H1 (cell line): ENCODE measurements around the gene CRISPLD2.

Source experiments
- BACH1 ChIP-seq: IDR thresholded peaks from 2 replicates; pipeline ENCODE4 v1.6.1; 2012; ENCODE audit warnings: low read length, improper control_type of control experiment
- EZH2 ChIP-seq: fragments of 200-600 bp; sonication (generic); IDR thresholded peaks from 2 replicates; pipeline ENCODE4 v1.7.1; 2012; ENCODE audit warnings: low read depth, mild to moderate bottlenecking, moderate library complexity, low read length, inconsistent platforms; ENCODE audit not compliant: severe bottlenecking
- GABPA ChIP-seq: IDR thresholded peaks from 2 replicates; pipeline ENCODE4 v1.6.1; 2011; ENCODE audit warnings: mild to moderate bottlenecking, low read length, moderate library complexity, borderline replicate concordance; ENCODE audit not compliant: insufficient read depth
- HDAC2 ChIP-seq, 2 experiments: fragments of 300-600 bp in 1 of 2; sonication (generic) in 1 of 2; IDR thresholded peaks; 2 replicates each; pipeline ENCODE4 v1.6.1; 2011 to 2012; ENCODE audit warnings: low read depth in 2 of 2, low read length in 2 of 2, mild to moderate bottlenecking in 2 of 2, moderate library complexity in 2 of 2, borderline replicate concordance in 1 of 2, inconsistent platforms in 1 of 2
- MAFK ChIP-seq: IDR thresholded peaks from 2 replicates; pipeline ENCODE4 v1.6.1; 2012; ENCODE audit warnings: low read depth, mild to moderate bottlenecking, improper control_type of control experiment, low read length
- POLR2A ChIP-seq, 2 experiments: IDR thresholded peaks; 1 replicate in 1 of 2; 2 replicates in 1 of 2; pipeline ENCODE4 v1.6.1; 2011; ENCODE audit warnings: low read depth in 2 of 2, low read length in 2 of 2, mild to moderate bottlenecking in 2 of 2; ENCODE audit errors: control extremely low read depth in 1 of 2
- POLR2AphosphoS5 ChIP-seq: IDR thresholded peaks from 2 replicates; pipeline ENCODE4 v1.6.1; 2011; ENCODE audit warnings: low read depth, low read length
- RXRA ChIP-seq: IDR thresholded peaks from 2 replicates; pipeline ENCODE4 v1.6.1; 2011; ENCODE audit warnings: low read depth, mild to moderate bottlenecking, low read length, moderate library complexity; ENCODE audit not compliant: insufficient read depth
- TF ChIP-seq, protein P1 (sequence below), 3 experiments: IDR thresholded peaks; 1 replicate in 2 of 3; 2 replicates in 1 of 3; pipeline versions ENCODE4 v1.5.1 to v1.6.1; 2011; ENCODE audit warnings: low read length in 3 of 3, mild to moderate bottlenecking in 3 of 3, inconsistent platforms in 2 of 3, low read depth in 1 of 3, moderate library complexity in 1 of 3; ENCODE audit not compliant: insufficient read depth in 1 of 3; ENCODE audit errors: control extremely low read depth in 1 of 3

DNA sequence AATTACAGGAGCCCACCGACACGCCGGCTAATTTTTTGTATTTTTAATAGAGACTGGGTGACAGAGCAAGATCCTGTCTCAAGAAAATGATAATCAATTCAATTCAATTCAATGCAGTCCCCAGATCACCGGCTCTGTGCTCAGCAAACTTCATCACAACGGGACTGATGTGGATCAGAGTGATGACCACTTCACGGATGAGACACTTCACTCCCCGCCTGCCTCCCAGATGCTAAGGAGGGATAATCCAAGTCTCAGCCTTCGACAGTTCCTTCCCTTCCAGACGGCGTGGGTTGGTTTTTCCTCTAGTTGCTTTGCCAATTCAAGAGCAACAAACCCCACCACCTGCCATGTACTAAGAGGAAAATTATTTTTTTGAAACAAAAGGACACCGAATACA is 97.7 kb downstream of the CRISPLD2 start:
- no peak for TF ChIP-seq POLR2A (IDR thresholded peaks at IDR 0.05; ENCODE audit: control extremely low read depth in 1 of 2, low read depth in 2 of 2, low read length in 2 of 2)
- TF ChIP-seq, protein P1, sequence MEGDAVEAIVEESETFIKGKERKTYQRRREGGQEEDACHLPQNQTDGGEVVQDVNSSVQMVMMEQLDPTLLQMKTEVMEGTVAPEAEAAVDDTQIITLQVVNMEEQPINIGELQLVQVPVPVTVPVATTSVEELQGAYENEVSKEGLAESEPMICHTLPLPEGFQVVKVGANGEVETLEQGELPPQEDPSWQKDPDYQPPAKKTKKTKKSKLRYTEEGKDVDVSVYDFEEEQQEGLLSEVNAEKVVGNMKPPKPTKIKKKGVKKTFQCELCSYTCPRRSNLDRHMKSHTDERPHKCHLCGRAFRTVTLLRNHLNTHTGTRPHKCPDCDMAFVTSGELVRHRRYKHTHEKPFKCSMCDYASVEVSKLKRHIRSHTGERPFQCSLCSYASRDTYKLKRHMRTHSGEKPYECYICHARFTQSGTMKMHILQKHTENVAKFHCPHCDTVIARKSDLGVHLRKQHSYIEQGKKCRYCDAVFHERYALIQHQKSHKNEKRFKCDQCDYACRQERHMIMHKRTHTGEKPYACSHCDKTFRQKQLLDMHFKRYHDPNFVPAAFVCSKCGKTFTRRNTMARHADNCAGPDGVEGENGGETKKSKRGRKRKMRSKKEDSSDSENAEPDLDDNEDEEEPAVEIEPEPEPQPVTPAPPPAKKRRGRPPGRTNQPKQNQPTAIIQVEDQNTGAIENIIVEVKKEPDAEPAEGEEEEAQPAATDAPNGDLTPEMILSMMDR (IDR thresholded peaks at IDR 0.05; ENCODE audit: control extremely low read depth in 1 of 3, insufficient read depth in 1 of 3, low read depth in 1 of 3, low read length in 3 of 3) = no peak
- no peak for TF ChIP-seq BACH1
- TF ChIP-seq GABPA = no peak
- no peak for TF ChIP-seq RXRA
- no peak for TF ChIP-seq MAFK
- no peak for TF ChIP-seq HDAC2 (IDR thresholded peaks at IDR 0.05; ENCODE audit: borderline replicate concordance in 1 of 2, low read depth in 2 of 2, low read length in 2 of 2)
- no peak for TF ChIP-seq EZH2
- TF ChIP-seq POLR2AphosphoS5 = no peak
